BE2C (cell line): ENCODE results near the gene TNS2.

Source experiments
- DNase-seq: peaks from one replicate; pipeline ENCODE4 v3.0.0-alpha.2; 2020
- H3K27me3 ChIP-seq: fragments of 250-450 bp; sonication (Bioruptor Pico); 2 replicates; pipeline ENCODE4 v1.5.1; 2020; ENCODE audit warnings: mild to moderate bottlenecking
- H3K36me3 ChIP-seq: fragments of 250-450 bp; sonication (Bioruptor Pico); 2 replicates; pipeline ENCODE4 v1.5.1; 2020; ENCODE audit warnings: mild to moderate bottlenecking
- H3K4me1 ChIP-seq: fragments of 250-450 bp; sonication (Bioruptor Pico); 2 replicates; pipeline ENCODE4 v1.5.1; 2020
- H3K4me3 ChIP-seq: 2 replicates; pipeline ENCODE4 v1.5.1; 2011; ENCODE audit warnings: low read depth, low read length
- H3K9me3 ChIP-seq: fragments of 250-450 bp; sonication (Bioruptor Pico); 2 replicates; pipeline ENCODE4 v1.5.1; 2020
- CTCF ChIP-seq: IDR thresholded peaks from 2 replicates; pipeline ENCODE4 v1.5.1; 2012; ENCODE audit warnings: mild to moderate bottlenecking, low read depth, low read length

The TNS2 gene

GRCh38 chr12:53067074-53067992 is 17.5 kb downstream of the TNS2 start:
- Histone ChIP-seq H3K36me3 (no peaks in the 10 kb centered on the region), H3K27me3 (no peaks in the 10 kb centered on the region), H3K4me3 (no peak overlapping the region), H3K9me3 (no peaks in the 10 kb centered on the region), H3K4me1 (peaks cover 7% of the 10 kb centered on the region)
- TF ChIP-seq CTCF = no peak
- no peak for DNase-seq

- Histone ChIP-seq H3K4me3 (no peak overlapping the region), H3K27me3 (no peaks in the 10 kb centered on the region), H3K36me3 (no peaks in the 10 kb centered on the region), H3K9me3 (no peaks in the 10 kb centered on the region), H3K4me1 (peaks cover 12% of the 10 kb centered on the region)
- TF ChIP-seq CTCF = no peak
- no peak for DNase-seq
Measured at GRCh38 chr12:53067993-53068770, 18.3 kb downstream of the TNS2 start.

GRCh38 chr12:53068811-53069585 is 19.1 kb downstream of the TNS2 start:
- H3K4me1 ChIP-seq = peaks cover 12% of the 10 kb centered on the region
- H3K36me3 ChIP-seq = no peaks in the 10 kb centered on the region
- DNase-seq = no peak
- TF ChIP-seq CTCF = no peak
- H3K9me3 ChIP-seq = no peaks in the 10 kb centered on the region
- H3K4me3 ChIP-seq = no peak overlapping the region
- no peaks in the 10 kb centered on the region for H3K27me3 ChIP-seq

- TF ChIP-seq CTCF = no peak
- peaks cover 12% of the 10 kb centered on the region for H3K4me1 ChIP-seq
- no peak overlapping the region for H3K4me3 ChIP-seq
- H3K27me3 ChIP-seq = no peaks in the 10 kb centered on the region
- no peaks in the 10 kb centered on the region for H3K9me3 ChIP-seq
- no peaks in the 10 kb centered on the region; the same call in 1 of the 2 replicates for H3K36me3 ChIP-seq
- DNase-seq = no peak
Measured at GRCh38 chr12:53069621-53070410, 20.0 kb downstream of the TNS2 start.

GRCh38 chr12:53070877-53071492 is 21.1 kb downstream of the TNS2 start:
- Histone ChIP-seq H3K36me3 (no peaks in the 10 kb centered on the region; the same call in none of the 2 replicates), H3K4me1 (peaks cover 12% of the 10 kb centered on the region)
- DNase-seq = no peak

More at GRCh38 chr12:53070877-53071492, 21.1 kb downstream of the TNS2 start:
- no peaks in the 10 kb centered on the region for H3K27me3 ChIP-seq
- H3K4me3 ChIP-seq = no peak overlapping the region
- no peak for TF ChIP-seq CTCF
- H3K9me3 ChIP-seq = no peaks in the 10 kb centered on the region
